ENCODE results near the gene B4GALT5.
"Not testable (repeated sequence)": the region's sequence is repeated elsewhere in the genome, so short reads cannot be mapped to it uniquely, and the experiment has no call there.

B4GALT5 gene

GRCh38 chr20:49713753-49714712 lies at the start of gene B4GALT5:
B4GALT5 (minus strand) TSS chr20:49713878; CDS start chr20:49713690, 188 bp downstream.
- in situ Hi-C loops (cut with MboI; ENCODE audit: low sequenced_read_pairs) = no loop called here

- in situ Hi-C loops (cut with MboI; ENCODE audit: low sequenced_read_pairs) = no loop called here
Measured at GRCh38 chr20:49762940-49763766, 49.5 kb upstream of the B4GALT5 start.

GRCh38 chr20:49761888-49762287 lies 48.2 kb upstream of the B4GALT5 start:
- in situ Hi-C loops (cut with MboI; ENCODE audit: low sequenced_read_pairs) = not testable (repeated sequence)

- in situ Hi-C loops (cut with MboI; ENCODE audit: low sequenced_read_pairs) = no loop called here
Measured at GRCh38 chr20:49759266-49759950, 45.7 kb upstream of the B4GALT5 start.

GRCh38 chr20:49758781-49759180 lies 45.1 kb upstream of the B4GALT5 start:
- in situ Hi-C loops (cut with MboI; ENCODE audit: low sequenced_read_pairs) = no loop called here

GRCh38 chr20:49757597-49757996 lies 43.9 kb upstream of the B4GALT5 start:
- in situ Hi-C loops (cut with MboI; ENCODE audit: low sequenced_read_pairs) = no loop called here

- in situ Hi-C loops (cut with MboI; ENCODE audit: low sequenced_read_pairs) = no loop called here
Measured at GRCh38 chr20:49756241-49756640, 42.6 kb upstream of the B4GALT5 start.

- in situ Hi-C loops (cut with MboI; ENCODE audit: low sequenced_read_pairs) = no loop called here
Measured at GRCh38 chr20:49754596-49754995, 40.9 kb upstream of the B4GALT5 start.

GRCh38 chr20:49753133-49753532 lies 39.5 kb upstream of the B4GALT5 start:
- in situ Hi-C loops (cut with MboI; ENCODE audit: low sequenced_read_pairs) = no loop called here

- in situ Hi-C loops (cut with MboI; ENCODE audit: low sequenced_read_pairs) = no loop called here
Measured at GRCh38 chr20:49752201-49752903, 38.7 kb upstream of the B4GALT5 start.

- in situ Hi-C loops (cut with MboI; ENCODE audit: low sequenced_read_pairs) = no loop called here
Measured at GRCh38 chr20:49751397-49751736, 37.7 kb upstream of the B4GALT5 start.

- in situ Hi-C loops (cut with MboI; ENCODE audit: low sequenced_read_pairs) = no loop called here
Measured at GRCh38 chr20:49750611-49751396, 37.1 kb upstream of the B4GALT5 start.

- in situ Hi-C loops (cut with MboI; ENCODE audit: low sequenced_read_pairs) = no loop called here
Measured at GRCh38 chr20:49749625-49750024, 35.9 kb upstream of the B4GALT5 start.

GRCh38 chr20:49748525-49748838 lies 34.8 kb upstream of the B4GALT5 start:
- in situ Hi-C loops (cut with MboI; ENCODE audit: low sequenced_read_pairs) = no loop called here

GRCh38 chr20:49747707-49748524 lies 34.2 kb upstream of the B4GALT5 start:
- in situ Hi-C loops (cut with MboI; ENCODE audit: low sequenced_read_pairs) = no loop called here

GRCh38 chr20:49742948-49743347 lies 29.3 kb upstream of the B4GALT5 start:
- in situ Hi-C loops (cut with MboI; ENCODE audit: low sequenced_read_pairs) = no loop called here

- in situ Hi-C loops (cut with MboI; ENCODE audit: low sequenced_read_pairs) = no loop called here
Measured at GRCh38 chr20:49741977-49742376, 28.3 kb upstream of the B4GALT5 start.

GRCh38 chr20:49740807-49741206 lies 27.1 kb upstream of the B4GALT5 start:
- in situ Hi-C loops (cut with MboI; ENCODE audit: low sequenced_read_pairs) = no loop called here

GRCh38 chr20:49739042-49739441 lies 25.4 kb upstream of the B4GALT5 start:
- in situ Hi-C loops (cut with MboI; ENCODE audit: low sequenced_read_pairs) = no loop called here

Data from HL-60/S4 treated with retinoic acid at 250 ng/mL for 4 days and 3 days (cell line).